HG02759 (cell line): ENCODE measurements around the gene CDH1.
"Not testable (repeated sequence)": the region's sequence is repeated elsewhere in the genome, so short reads cannot be mapped to it uniquely, and the experiment has no call there.

ENCODE experiments used
- ATAC-seq: cut with Tn5 transposase; IDR thresholded peaks from one replicate; pipeline ENCODE4 v1.9.1; 2021; ENCODE audit warnings: mild to moderate bottlenecking, moderate library complexity; ENCODE audit not compliant: unreplicated experiment

CDH1 gene

GRCh38 chr16:68737046-68737729 is at the start of gene CDH1:
Gene CDH1 (plus strand): TSS chr16:68737292. CDS start chr16:68737416, 124 bp downstream.
- no peak for ATAC-seq

DNA sequence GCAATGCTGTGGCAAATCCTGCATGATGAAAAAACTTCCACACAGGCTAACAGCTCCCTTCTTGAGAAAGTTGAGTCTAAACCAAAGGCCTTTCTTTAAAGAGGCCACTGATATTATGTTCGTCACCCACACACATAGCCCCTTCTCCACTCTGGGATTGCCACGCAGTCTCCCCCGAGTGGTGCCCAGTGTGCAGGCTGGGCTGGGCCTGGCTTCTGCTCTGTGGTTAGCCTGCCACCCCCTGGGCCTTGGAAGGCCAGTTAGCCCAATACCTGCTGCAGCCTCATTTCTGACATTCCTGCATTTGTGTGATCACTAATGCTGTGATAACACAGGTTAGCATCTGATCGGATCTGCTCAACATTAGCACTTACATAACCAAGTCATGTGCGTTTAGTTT is 47.2 kb upstream of the CDH1 start:
- no peak for ATAC-seq

DNA sequence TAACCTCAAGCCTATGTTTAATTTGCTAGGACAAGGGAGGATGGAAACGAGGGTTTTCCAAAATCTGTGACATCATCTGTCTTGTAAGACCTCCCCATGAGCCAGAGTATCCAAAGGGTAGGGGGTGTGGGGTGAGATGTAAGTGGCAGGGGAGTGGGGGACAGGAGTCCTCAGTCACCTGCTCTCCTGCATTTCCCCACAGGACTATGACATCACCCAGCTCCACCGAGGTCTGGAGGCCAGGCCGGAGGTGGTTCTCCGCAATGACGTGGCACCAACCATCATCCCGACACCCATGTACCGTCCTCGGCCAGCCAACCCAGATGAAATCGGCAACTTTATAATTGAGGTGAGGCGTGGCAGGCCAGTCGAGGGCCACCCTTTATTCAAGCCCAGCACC is 41.5 kb upstream of the CDH1 start:
- ATAC-seq = no peak

DNA sequence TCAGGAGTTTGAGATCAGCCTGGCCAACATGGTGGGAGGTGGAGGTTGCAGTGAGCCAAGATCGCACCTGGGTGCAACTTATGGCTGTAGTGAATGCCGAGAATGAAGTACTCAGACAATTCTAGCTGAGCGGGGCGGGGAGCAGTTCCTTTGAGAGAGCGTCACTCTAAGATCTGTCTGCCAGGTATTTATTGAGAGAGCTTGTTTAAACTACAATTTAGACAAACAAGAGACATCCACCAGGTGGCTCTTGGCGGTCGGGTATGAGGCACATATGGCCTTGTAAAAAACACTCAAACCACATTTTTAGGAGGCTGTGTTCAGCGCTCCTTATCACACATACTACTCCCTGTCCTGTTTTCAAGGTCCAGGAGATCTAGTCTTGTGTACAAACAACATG is 40.6 kb upstream of the CDH1 start:
- no peak for ATAC-seq

GRCh38 chr16:68698091-68698490 is 39.0 kb upstream of the CDH1 start:
- ATAC-seq = no peak

DNA sequence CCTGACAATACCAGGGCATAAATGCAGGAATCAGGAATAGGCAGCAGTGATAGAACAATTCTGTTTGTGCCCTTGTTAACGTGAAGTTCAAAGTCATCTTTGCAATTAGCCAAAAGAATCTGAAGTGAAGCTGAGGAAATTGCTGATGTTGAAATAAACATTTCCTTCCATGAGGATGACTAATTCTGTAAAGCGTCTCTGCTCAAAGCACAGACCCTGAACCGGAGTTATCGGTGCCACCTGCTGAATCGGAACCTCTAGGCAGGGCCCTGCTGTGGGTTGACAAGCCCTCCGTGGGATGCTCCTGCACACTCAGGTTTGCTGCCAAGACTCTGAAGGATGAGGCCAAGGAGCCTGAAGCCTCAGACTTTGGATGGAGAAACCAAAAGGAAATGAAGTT is 37.0 kb upstream of the CDH1 start:
- ATAC-seq = no peak

- ATAC-seq = no peak
Observed at GRCh38 chr16:68700831-68701230, 36.3 kb upstream of the CDH1 start.

- ATAC-seq = no peak
Observed at GRCh38 chr16:68704232-68704867, 32.7 kb upstream of the CDH1 start.

- ATAC-seq = no peak
Observed at GRCh38 chr16:68707340-68708152, 29.5 kb upstream of the CDH1 start.

- no peak for ATAC-seq
Observed at GRCh38 chr16:68710211-68710610, 26.9 kb upstream of the CDH1 start.

GRCh38 chr16:68711421-68712139 is 25.5 kb upstream of the CDH1 start:
- no peak for ATAC-seq

DNA sequence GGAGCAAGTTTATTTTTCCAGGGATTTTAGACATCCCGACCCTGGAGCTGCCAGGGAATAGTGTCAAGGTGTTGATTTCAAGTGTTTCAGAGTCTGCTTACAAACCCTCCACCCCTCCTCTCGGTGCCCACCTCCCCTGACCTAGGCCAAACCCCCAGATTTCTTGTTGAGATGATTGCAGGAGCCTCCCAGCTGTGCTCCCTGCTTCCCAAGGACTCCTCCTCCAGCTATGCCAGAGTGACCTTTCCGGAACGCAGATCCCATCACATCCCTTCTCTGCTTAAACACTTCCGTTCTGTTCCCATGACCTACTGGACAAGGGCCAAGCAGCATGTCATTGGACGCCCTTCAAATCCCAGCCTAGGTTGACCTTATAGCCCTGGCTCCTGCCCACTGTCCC is 23.7 kb upstream of the CDH1 start:
- no peak for ATAC-seq

DNA sequence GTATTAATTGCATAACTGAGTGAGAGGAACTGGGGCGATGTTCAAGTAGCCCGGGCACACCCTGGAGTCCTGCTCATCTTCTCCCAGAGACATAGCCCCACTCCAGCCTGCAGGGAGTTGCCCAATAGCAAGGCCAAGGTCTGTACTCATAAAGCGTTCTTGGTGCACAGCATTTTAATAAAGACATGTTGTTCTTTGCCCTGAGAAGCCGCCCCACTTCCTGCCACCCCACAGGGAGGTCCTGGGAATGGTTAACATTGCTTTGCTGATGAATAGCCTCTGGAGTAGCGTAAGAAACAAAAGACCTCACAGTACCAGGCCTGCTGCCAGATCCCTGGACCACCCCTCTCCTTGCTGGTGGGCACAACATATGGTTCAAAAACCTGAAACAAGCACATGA is 21.6 kb upstream of the CDH1 start:
- ATAC-seq = no peak

- ATAC-seq = not testable (repeated sequence)
Observed at GRCh38 chr16:68716516-68716915, 20.6 kb upstream of the CDH1 start.

DNA sequence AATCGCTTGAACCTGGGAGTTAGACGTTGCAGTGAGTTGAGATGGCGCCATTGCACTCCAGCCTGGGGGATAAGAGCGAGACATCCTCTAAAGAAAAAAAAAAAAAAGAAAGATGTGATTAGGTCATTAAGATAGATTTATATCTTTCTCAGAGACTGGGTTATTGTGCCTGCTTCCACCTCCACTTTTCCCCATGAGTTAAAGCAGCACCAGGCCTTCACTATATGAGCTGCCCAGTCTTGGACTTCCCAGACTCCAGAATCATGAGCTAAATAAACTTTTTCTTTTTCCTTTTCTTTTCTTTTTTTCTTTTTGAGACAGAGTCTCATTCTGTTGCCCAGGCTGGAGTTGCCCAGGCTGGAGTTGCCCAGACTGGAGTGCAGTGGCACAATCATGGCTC is 19.4 kb upstream of the CDH1 start:
- ATAC-seq = no peak

DNA sequence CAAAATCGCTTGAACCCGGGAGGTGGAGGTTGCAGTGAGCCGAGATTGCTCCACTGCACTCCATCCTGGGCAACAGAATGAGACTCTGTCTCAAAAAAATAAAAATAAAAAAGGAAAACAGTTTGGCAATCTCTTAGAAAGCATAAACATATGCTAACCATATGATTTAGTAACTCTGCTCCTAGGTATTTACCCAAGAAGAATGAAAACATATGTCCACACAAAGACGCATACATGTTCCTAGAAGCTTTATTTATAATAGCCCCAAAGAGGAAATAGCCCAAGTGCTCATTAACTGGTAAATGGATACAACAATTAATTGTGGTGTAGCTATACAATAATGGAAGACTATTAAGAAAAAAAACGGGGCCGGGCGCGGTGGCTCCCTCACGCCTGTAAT is 18.5 kb upstream of the CDH1 start:
- ATAC-seq = no peak

DNA sequence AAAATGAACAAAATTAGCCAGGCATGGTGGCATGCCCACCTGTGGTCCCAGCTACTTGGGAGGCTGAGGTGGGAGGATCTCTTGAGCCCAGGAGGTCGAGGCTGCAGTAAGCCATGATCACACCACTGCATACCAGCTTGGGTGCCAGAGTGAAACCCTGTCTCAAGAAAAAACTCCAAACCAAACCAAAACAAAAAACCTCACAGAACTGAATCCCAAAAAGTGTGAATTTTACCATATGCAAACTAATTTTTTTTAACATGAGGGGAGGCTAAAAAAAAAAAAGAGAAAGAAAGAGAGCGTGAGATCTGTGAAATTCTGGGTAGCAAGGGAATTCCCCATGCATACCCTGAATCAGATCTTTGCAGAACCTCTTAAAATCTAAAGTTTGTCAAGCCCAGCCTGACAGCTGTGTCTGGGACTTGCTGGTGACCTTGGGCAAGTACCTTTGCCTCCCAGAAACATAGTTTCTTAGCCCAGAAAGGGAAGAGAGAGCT is 17.1 kb upstream of the CDH1 start:
- ATAC-seq = peak; percentile 77

GRCh38 chr16:68722119-68723024 is 14.7 kb upstream of the CDH1 start:
- no peak for ATAC-seq

DNA sequence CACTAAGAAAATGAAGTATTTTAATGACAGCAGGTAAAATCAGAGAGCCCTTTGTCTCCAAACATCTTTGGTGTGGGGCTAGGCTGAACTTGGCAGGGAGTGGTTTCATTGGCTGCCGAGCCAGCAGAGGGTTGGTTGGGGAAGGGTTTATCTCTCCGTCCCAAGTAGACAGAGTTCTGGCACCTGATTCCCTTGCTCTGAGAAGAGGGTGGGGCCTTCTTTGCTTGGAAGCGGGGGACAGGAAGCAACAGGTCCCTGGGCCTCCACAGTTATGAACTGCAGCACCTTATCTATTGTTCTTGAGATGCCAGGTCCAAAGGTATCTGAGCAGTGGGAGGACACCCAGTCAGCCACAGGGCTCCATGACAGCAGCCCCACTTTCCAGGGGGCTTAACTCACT is 12.3 kb upstream of the CDH1 start:
- no peak for ATAC-seq

DNA sequence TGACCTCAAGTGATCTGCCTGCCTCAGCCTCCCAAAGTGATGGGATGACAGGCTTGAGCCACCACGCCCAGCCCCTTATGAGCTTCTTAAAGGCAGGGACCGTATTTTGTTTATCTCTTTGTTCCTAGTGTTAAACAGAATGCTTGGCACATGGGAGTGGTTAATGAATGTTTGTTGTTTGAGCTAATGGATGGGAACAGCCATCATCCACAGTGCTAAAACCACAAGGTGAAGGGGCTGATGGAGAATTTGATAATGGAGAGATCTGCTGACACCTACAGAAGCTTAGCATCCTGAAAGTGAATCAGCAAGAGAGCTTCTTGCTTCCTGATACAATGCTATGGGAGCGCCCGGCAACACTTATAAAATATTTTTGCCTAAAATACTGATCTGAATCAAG is 8.6 kb upstream of the CDH1 start:
- no peak for ATAC-seq
